ENCODE data around the gene PF4V1.

DNA sequence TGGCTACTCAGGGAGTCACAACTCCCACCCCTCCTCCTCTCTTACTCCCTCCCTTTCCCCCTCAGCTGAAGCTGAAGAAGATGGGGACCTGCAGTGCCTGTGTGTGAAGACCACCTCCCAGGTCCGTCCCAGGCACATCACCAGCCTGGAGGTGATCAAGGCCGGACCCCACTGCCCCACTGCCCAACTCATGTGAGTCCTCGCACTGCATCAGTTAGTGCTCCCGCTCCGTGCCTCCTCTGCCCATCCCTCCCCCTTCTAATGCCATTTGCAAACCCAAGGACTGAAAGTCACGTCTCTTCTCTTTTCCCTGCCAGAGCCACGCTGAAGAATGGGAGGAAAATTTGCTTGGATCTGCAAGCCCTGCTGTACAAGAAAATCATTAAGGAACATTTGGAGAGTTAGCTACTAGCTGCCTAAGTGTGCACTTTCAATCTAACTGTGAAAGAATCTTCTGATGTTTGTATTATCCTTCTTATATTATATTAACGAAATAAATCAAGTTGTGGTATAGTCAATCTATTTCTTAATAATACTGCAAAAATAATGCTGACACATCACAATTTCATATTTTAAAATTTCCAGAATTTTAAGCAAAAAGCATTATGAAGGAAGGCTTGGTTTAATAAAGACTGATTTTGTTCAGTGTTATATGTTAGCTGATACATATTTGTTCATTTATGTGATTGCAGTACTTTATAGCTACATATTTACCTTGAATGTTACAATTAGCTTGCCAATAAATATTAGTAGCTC lies 800 bp downstream of the PF4V1 start:
- TF ChIP-seq, protein P1, sequence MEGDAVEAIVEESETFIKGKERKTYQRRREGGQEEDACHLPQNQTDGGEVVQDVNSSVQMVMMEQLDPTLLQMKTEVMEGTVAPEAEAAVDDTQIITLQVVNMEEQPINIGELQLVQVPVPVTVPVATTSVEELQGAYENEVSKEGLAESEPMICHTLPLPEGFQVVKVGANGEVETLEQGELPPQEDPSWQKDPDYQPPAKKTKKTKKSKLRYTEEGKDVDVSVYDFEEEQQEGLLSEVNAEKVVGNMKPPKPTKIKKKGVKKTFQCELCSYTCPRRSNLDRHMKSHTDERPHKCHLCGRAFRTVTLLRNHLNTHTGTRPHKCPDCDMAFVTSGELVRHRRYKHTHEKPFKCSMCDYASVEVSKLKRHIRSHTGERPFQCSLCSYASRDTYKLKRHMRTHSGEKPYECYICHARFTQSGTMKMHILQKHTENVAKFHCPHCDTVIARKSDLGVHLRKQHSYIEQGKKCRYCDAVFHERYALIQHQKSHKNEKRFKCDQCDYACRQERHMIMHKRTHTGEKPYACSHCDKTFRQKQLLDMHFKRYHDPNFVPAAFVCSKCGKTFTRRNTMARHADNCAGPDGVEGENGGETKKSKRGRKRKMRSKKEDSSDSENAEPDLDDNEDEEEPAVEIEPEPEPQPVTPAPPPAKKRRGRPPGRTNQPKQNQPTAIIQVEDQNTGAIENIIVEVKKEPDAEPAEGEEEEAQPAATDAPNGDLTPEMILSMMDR (IDR thresholded peaks at IDR 0.05): no peak
- no peak for TF ChIP-seq POLR2A (IDR thresholded peaks at IDR 0.05)
- TF ChIP-seq EP300 (IDR thresholded peaks at IDR 0.05): no peak
